22Rv1 (cell line): Measurements from ENCODE around the gene REPS2.

Experiments
- ZFX ChIP-seq: fragments of 450-650 bp; IDR thresholded peaks from 2 replicates; pipeline ENCODE4 v1.6.1; 2017; ENCODE audit warnings: antibody characterized with exemption, borderline replicate concordance
- TF ChIP-seq, protein P1 (sequence below): fragments of 450-650 bp; IDR thresholded peaks from 2 replicates; pipeline ENCODE4 v1.5.1; 2017; ENCODE audit warnings: mild to moderate bottlenecking

DNA sequence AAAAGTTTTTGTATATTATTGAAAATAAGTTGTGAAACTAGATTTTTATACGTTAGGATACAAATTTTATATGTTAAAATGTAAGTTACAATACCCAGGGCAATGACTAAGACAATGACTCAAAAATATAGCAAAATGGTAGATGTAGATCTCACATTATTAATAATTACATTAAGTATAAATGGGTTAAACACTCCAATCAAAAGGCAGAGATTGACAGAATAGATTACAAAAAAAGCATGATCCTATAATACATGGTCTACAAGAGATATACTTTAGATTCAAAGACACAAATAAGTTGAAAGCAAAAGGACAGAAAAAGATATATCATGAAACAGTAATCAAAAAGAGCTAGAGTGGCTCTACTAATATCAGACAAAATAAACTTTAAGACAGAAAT, 217.6 kb downstream of the REPS2 start:
- TF ChIP-seq, protein P1, sequence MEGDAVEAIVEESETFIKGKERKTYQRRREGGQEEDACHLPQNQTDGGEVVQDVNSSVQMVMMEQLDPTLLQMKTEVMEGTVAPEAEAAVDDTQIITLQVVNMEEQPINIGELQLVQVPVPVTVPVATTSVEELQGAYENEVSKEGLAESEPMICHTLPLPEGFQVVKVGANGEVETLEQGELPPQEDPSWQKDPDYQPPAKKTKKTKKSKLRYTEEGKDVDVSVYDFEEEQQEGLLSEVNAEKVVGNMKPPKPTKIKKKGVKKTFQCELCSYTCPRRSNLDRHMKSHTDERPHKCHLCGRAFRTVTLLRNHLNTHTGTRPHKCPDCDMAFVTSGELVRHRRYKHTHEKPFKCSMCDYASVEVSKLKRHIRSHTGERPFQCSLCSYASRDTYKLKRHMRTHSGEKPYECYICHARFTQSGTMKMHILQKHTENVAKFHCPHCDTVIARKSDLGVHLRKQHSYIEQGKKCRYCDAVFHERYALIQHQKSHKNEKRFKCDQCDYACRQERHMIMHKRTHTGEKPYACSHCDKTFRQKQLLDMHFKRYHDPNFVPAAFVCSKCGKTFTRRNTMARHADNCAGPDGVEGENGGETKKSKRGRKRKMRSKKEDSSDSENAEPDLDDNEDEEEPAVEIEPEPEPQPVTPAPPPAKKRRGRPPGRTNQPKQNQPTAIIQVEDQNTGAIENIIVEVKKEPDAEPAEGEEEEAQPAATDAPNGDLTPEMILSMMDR = no peak
- TF ChIP-seq ZFX = no peak
